Measurements from ENCODE around the gene GBA3. TPM values are rescaled to one million over a fixed set of nuclear protein-coding genes. Genes with fewer than 3 reads are reported as not detected.

Gene GBA3
- total RNA-seq, 4 donors from 2014 or later = 41.3 to 306 (median 189) TPM

DNA sequence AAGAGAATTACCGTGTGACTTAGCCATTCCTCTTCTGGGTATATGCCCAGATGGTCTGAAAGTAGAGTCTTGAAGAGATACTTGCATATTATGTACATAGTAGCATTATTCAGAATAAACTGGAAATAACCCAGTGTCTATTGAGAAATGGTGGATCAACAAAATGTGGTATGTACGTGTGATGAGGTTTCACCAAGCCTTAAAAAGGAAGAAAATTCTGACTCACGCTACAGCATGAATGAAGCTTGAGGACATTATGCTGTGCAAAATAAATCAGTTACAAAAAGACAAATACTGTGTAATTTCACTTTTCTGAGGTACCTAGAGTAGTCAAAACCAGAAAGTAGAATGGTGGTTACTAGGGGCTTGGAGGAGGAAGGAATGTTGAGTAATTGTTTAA, 37.3 kb downstream of the GBA3 start:
- TF ChIP-seq, protein P1, sequence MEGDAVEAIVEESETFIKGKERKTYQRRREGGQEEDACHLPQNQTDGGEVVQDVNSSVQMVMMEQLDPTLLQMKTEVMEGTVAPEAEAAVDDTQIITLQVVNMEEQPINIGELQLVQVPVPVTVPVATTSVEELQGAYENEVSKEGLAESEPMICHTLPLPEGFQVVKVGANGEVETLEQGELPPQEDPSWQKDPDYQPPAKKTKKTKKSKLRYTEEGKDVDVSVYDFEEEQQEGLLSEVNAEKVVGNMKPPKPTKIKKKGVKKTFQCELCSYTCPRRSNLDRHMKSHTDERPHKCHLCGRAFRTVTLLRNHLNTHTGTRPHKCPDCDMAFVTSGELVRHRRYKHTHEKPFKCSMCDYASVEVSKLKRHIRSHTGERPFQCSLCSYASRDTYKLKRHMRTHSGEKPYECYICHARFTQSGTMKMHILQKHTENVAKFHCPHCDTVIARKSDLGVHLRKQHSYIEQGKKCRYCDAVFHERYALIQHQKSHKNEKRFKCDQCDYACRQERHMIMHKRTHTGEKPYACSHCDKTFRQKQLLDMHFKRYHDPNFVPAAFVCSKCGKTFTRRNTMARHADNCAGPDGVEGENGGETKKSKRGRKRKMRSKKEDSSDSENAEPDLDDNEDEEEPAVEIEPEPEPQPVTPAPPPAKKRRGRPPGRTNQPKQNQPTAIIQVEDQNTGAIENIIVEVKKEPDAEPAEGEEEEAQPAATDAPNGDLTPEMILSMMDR (IDR thresholded peaks at IDR 0.05) = no peak
- no peak for TF ChIP-seq POLR2A (IDR thresholded peaks at IDR 0.05)
- H3K36me3 ChIP-seq = no peaks in the 10 kb centered on the region
- no peaks in the 10 kb centered on the region for H3K27me3 ChIP-seq

DNA sequence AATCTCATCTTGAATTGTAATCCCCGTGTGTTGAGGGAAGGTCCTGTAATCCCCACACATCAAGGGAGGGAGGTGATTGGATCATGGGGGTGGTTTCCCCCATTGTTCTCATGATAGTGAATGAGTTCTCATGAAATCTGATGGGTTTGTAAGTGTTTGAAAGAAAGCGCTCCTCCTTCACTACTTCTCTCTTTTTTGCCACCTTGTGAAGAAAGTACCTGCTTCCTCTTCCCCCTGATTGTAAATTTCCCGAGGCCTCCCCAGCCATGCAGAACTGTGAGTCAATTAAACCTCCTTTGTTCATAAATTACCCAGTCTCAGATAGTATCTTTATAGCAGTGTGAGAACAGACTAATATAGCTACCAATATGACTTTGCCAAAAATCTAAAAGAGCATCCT, 41.1 kb downstream of the GBA3 start:
- Histone ChIP-seq H3K27ac (no peak overlapping the region), H3K4me1 (no peaks in the 10 kb centered on the region), H3K36me3 (no peaks in the 10 kb centered on the region), H3K9me3 (no peaks in the 10 kb centered on the region), H3K4me3 (no peak overlapping the region), H3K27me3 (no peaks in the 10 kb centered on the region)
- TF ChIP-seq, protein P1 (IDR thresholded peaks at IDR 0.05) = no peak
- no peak for TF ChIP-seq POLR2A (IDR thresholded peaks at IDR 0.05)
- DNase-seq = no peak

More for the DNA sequence above, 37.3 kb downstream of the GBA3 start:
- DNase-seq = no peak
- no peaks in the 10 kb centered on the region for H3K9me3 ChIP-seq
- no peaks in the 10 kb centered on the region for H3K4me1 ChIP-seq
- H3K27ac ChIP-seq = no peak overlapping the region
- H3K4me3 ChIP-seq = no peak overlapping the region

DNA sequence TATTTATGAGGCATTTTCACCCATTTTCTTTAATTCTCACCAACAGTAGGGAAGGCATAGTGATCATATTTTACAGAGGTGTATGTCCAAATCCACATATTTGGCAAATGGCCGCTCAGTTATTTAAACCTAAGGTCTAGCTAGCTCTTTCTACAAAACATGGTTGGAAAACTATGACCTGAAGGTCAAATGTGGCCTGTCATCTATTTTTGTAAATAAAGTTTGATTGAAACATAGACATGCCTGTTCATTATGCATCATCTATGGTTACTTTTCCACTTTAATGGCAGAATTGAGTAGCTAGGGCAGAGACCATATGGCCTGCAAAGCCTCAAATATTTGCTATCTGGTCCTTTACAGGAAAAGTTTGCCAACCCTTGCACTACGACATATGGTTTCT, 44.2 kb downstream of the GBA3 start:
- Histone ChIP-seq H3K27ac (no peak overlapping the region), H3K9me3 (no peaks in the 10 kb centered on the region), H3K36me3 (no peaks in the 10 kb centered on the region), H3K4me3 (no peak overlapping the region), H3K27me3 (no peaks in the 10 kb centered on the region), H3K4me1 (no peaks in the 10 kb centered on the region)
- no peak for DNase-seq
- TF ChIP-seq, protein P1 (IDR thresholded peaks at IDR 0.05) = no peak
- no peak for TF ChIP-seq POLR2A (IDR thresholded peaks at IDR 0.05)

DNA sequence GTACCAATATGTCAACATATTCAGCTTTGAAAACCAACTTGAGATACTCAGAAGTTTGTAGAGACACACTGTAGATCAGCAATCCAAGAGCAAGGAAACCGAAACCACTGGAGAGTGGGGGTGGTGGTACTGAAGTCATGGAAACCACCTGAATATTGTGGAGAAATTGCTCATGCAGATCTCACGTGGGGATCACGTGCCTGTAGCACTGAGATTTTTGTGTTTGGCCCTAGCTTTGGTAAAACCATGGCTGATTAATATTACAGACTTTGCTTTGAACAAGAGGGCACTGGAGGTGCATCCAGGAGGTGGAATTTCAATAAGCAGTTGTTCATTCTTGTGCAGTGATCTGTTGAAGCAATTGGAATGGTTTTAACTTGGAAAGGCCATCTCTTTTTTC, 47.2 kb downstream of the GBA3 start:
- Histone ChIP-seq H3K27me3 (no peaks in the 10 kb centered on the region), H3K36me3 (no peaks in the 10 kb centered on the region), H3K4me1 (no peaks in the 10 kb centered on the region), H3K4me3 (no peak overlapping the region), H3K27ac (no peak overlapping the region), H3K9me3 (no peaks in the 10 kb centered on the region)
- TF ChIP-seq, protein P1 (IDR thresholded peaks at IDR 0.05) = no peak
- no peak for TF ChIP-seq POLR2A (IDR thresholded peaks at IDR 0.05)
- DNase-seq = no peak

DNA sequence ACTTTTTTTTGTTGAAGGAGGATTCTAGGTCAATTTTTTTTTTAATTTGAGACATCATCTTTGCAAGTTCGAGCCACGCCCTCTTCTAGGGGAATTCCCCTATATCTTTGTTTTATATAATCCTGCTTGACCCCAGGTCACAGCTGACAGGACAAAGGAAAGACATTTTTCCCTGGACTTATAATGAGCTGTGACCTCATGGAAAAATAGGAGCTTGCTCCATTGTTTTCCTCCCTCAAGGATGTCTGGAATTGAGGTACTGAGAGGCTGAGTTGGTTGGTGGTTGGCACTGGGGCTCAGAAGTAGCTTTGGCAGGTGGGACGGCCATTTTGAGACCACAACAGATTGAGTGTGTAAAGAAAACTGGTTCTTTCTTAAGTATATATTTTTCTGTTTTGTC, 49.0 kb downstream of the GBA3 start:
- Histone ChIP-seq H3K27ac (no peak overlapping the region), H3K9me3 (no peaks in the 10 kb centered on the region), H3K27me3 (no peaks in the 10 kb centered on the region), H3K36me3 (no peaks in the 10 kb centered on the region), H3K4me3 (no peak overlapping the region), H3K4me1 (no peaks in the 10 kb centered on the region)
- TF ChIP-seq POLR2A (IDR thresholded peaks at IDR 0.05) = no peak
- TF ChIP-seq, protein P1 (IDR thresholded peaks at IDR 0.05) = no peak
- DNase-seq = no peak

DNA sequence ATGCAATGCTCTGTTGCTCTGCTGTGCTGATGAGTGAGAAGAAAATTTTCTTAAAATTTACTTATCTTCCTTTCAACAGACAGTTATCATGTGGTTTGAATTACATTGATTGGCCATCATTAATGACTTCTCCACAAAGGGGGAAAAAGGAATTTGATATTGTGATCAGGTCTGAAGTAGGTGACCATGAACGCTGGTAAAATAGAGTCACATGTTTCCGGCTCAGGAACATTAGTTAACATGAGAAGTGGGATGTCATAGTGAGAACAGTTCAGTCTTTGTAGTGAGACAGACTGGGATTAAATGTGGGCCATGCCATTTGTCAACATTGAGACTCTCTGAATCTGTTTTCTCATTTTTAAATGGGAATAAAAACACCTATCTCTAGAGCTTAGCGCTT, 50.6 kb downstream of the GBA3 start:
- no peaks in the 10 kb centered on the region for H3K4me1 ChIP-seq
- H3K27me3 ChIP-seq = no peaks in the 10 kb centered on the region
- TF ChIP-seq POLR2A (IDR thresholded peaks at IDR 0.05) = no peak
- TF ChIP-seq, protein P1 (IDR thresholded peaks at IDR 0.05) = no peak
- no peaks in the 10 kb centered on the region for H3K36me3 ChIP-seq
- no peak overlapping the region for H3K27ac ChIP-seq
- DNase-seq = no peak
- H3K4me3 ChIP-seq = no peak overlapping the region
- H3K9me3 ChIP-seq = no peaks in the 10 kb centered on the region

All from Peyer's patch (tissue), 4 donors.